Endothelial cell of umbilical vein (primary cell): ENCODE measurements around the gene GRK4. TPM values are rescaled to one million over a fixed set of nuclear protein-coding genes. Genes with fewer than 3 reads are reported as not detected.

Experiments used
- BruUV-seq: library from RNA; stranded (reverse); fragments of 400-500 nt; replicated peaks from 2 replicates; lab custom pipeline; 2021; lab: Mats Ljungman, UMichigan
- CTCF ChIA-PET: fragments of 300-600, 350-600 bp; sonication (Branson Sonifier 250); formaldehyde crosslinking; loops from one replicate; lab custom pipeline; 2021; ENCODE audit warnings: antibody characterized with exemption, inconsistent platforms; lab: Charles Lee
- POLR2A ChIA-PET: fragments of 300-600, 350-600 bp; sonication (Branson Sonifier 250); formaldehyde crosslinking; loops from one replicate; lab custom pipeline; 2021; ENCODE audit warnings: antibody characterized with exemption, inconsistent platforms; lab: Charles Lee
- DNase-seq: peaks from one replicate; pipeline ENCODE4 v3.0.0-alpha.2; 2011; ENCODE audit warnings: low read depth, low spot score
- FAIRE-seq: peaks from 2 replicates; lab custom pipeline; 2011; peaks lifted over from hg19 to GRCh38; lab: Jason Lieb, UNC
- H2AFZ ChIP-seq: 2 replicates; pipeline ENCODE4 v1.6.0; 2012; ENCODE audit warnings: low read depth, low read length, control low read depth, inconsistent platforms
- H3K27ac ChIP-seq: 2 replicates; pipeline ENCODE4 v1.5.1; 2011; ENCODE audit warnings: low read depth, mild to moderate bottlenecking, control low read depth, low read length, moderate library complexity; ENCODE audit not compliant: insufficient read depth
- H3K27me3 ChIP-seq, 2 experiments: 2 replicates each; pipeline versions ENCODE4 v1.6.0 to v1.6.1; 2011; ENCODE audit warnings: low read length in 2 of 2, mixed read lengths in 1 of 2; ENCODE audit not compliant: control insufficient read depth in 2 of 2, insufficient read depth in 2 of 2
- H3K36me3 ChIP-seq, 2 experiments: 2 replicates in 1 of 2; 3 replicates in 1 of 2; pipeline ENCODE4 v1.5.1; 2011; ENCODE audit warnings: low read length in 2 of 2, mild to moderate bottlenecking in 1 of 2, moderate library complexity in 1 of 2; ENCODE audit not compliant: control insufficient read depth in 2 of 2, insufficient read depth in 2 of 2; ENCODE audit errors: extremely low read depth in 1 of 2
- H3K4me1 ChIP-seq: 3 replicates; pipeline ENCODE4 v1.5.1; 2011; ENCODE audit warnings: mild to moderate bottlenecking, low read length; ENCODE audit not compliant: control insufficient read depth, insufficient read depth; ENCODE audit errors: extremely low read depth
- H3K4me2 ChIP-seq: 2 replicates; pipeline ENCODE4 v1.6.1; 2011; ENCODE audit warnings: low read length, control low read depth, mixed read lengths; ENCODE audit not compliant: insufficient read depth
- H3K4me3 ChIP-seq, 3 experiments: fragments of 200-600 bp in 1 of 3; sonication (generic), shearing (Covaris generic) in 1 of 3; replicated peaks in 1 of 3; 2 replicates each; pipeline ENCODE4 v1.5.1; 2011 to 2016; ENCODE audit warnings: control low read depth in 3 of 3, low read length in 3 of 3, mild to moderate bottlenecking in 2 of 3, inconsistent platforms in 1 of 3, low read depth in 1 of 3, moderate library complexity in 1 of 3; ENCODE audit not compliant: insufficient read depth in 1 of 3
- H3K79me2 ChIP-seq: 2 replicates; pipeline ENCODE4 v1.6.0; 2012; ENCODE audit warnings: low read length, inconsistent platforms; ENCODE audit not compliant: control insufficient read depth, insufficient read depth
- H3K9ac ChIP-seq: replicated peaks from 2 replicates; pipeline ENCODE3; 2011; ENCODE audit warnings: low read length, control low read depth; ENCODE audit not compliant: insufficient read depth; ENCODE audit errors: extremely low read depth
- H3K9me1 ChIP-seq: replicated peaks from 3 replicates; pipeline ENCODE4 v1.6.0; 2011; ENCODE audit warnings: mild to moderate bottlenecking, low read length; ENCODE audit not compliant: control insufficient read depth, insufficient read depth; ENCODE audit errors: extremely low read depth
- H3K9me3 ChIP-seq: replicated peaks from 2 replicates; pipeline ENCODE4 v1.5.1; 2012; ENCODE audit warnings: low read length, inconsistent platforms; ENCODE audit not compliant: control insufficient read depth, insufficient read depth
- H4K20me1 ChIP-seq: replicated peaks from 2 replicates; pipeline ENCODE3; 2011; ENCODE audit warnings: mild to moderate bottlenecking, low read length; ENCODE audit not compliant: control insufficient read depth, insufficient read depth; ENCODE audit errors: extremely low read depth
- CTCF ChIP-seq, 2 donors: IDR thresholded peaks; 1 replicate in 1 of 2; 2 replicates in 1 of 2; pipeline ENCODE4 v1.5.1; 2011; ENCODE audit warnings: low read length in 2 of 2, mild to moderate bottlenecking in 2 of 2, moderate library complexity in 2 of 2, control low read depth in 1 of 2, inconsistent platforms in 1 of 2, low read depth in 1 of 2; ENCODE audit not compliant: insufficient read depth in 1 of 2; ENCODE audit errors: extremely low read depth in 1 of 2
- EZH2 ChIP-seq: IDR thresholded peaks from 2 replicates; pipeline ENCODE4 v1.6.1; 2012; ENCODE audit warnings: borderline replicate concordance, low read depth, mild to moderate bottlenecking, moderate library complexity, low read length, inconsistent platforms; ENCODE audit not compliant: severe bottlenecking
- FOS ChIP-seq: IDR thresholded peaks from 2 replicates; pipeline ENCODE4 v1.6.1; 2011; ENCODE audit warnings: mild to moderate bottlenecking, low read length, moderate library complexity, borderline replicate concordance; ENCODE audit not compliant: insufficient read depth
- GATA2 ChIP-seq: IDR thresholded peaks from 2 replicates; pipeline ENCODE4 v1.7.0; 2011; ENCODE audit warnings: low read depth, mild to moderate bottlenecking, moderate library complexity, mixed read lengths, low read length; ENCODE audit not compliant: insufficient read length, insufficient read depth
- JUN ChIP-seq: IDR thresholded peaks from 2 replicates; pipeline ENCODE4 v1.6.1; 2011; ENCODE audit warnings: borderline replicate concordance, low read depth; ENCODE audit not compliant: insufficient read length, insufficient read depth
- MYC ChIP-seq: IDR thresholded peaks from one replicate; pipeline ENCODE4 v1.6.1; 2011; ENCODE audit warnings: mild to moderate bottlenecking, low read depth, low read length
- POLR2A ChIP-seq: IDR thresholded peaks from 2 replicates; pipeline ENCODE4 v1.6.1; 2012; ENCODE audit warnings: low read depth, mild to moderate bottlenecking, control low read depth, low read length
- POLR2AphosphoS5 ChIP-seq: IDR thresholded peaks from 2 replicates; pipeline ENCODE4 v1.6.1; 2012; ENCODE audit warnings: low read depth, mild to moderate bottlenecking, control low read depth, low read length, moderate library complexity; ENCODE audit not compliant: insufficient read depth
- dilution Hi-C: fragments of 300-500 bp; cut with MboI; formaldehyde crosslinking; loops from one replicate; pipeline ENCODE4 v1.15.0; 2019; ENCODE audit warnings: low sequenced_read_pairs; ENCODE audit not compliant: extremely low pct_ligation_motif_present
- intact Hi-C: fragments of 100-400 bp; cut with micrococcal nuclease; formaldehyde crosslinking; loops from one replicate; pipeline ENCODE4 v1.10.0; 2022
- polyA plus RNA-seq, 4 experiments: library from polyadenylated mRNA; depleted of rRNA in 3 of 4; stranded (reverse) in 3 of 4; unstranded in 1 of 4; fragments of >200 nt; gene quantifications; 2 replicates each; pipeline versions ENCODE4 v1.2.1 to v1.2.3, GENCODE V29; 2011 to 2012; ENCODE audit warnings: missing spikeins in 1 of 4
- total RNA-seq: library from RNA; stranded (reverse); gene quantifications from 2 replicates; pipeline ENCODE4 v1.2.3, GENCODE V29; 2021
- TF ChIP-seq, protein P1 (sequence below): IDR thresholded peaks from 2 replicates; pipeline ENCODE4 v1.6.1; 2011; ENCODE audit not compliant: insufficient read depth, insufficient read length

Gene GRK4
- total and polyA plus RNA-seq, 2 donors (not counting 3 experiments of a cell fraction or from before 2014, with no cell fraction given) = 3.1 to 6.3 TPM

GRCh38 chr4:3022651-3023050 lies 59.3 kb downstream of the GRK4 start:
- H3K9ac ChIP-seq = no peak overlapping the region
- H4K20me1 ChIP-seq = no peaks in the 10 kb centered on the region
- H3K9me1 ChIP-seq = no peaks in the 10 kb centered on the region
- H3K4me1 ChIP-seq = no peaks in the 10 kb centered on the region
- no TSS peak for BruUV-seq
- ChIA-PET CTCF (no interaction called here), POLR2A (no interaction called here)
- DNase-seq (no peak), FAIRE-seq (no peak)
- no peak overlapping the region for H3K4me3 ChIP-seq
- H3K27ac ChIP-seq = no peak overlapping the region
- dilution Hi-C loops (no loop called here), intact Hi-C loops (no loop called here)
- no peak overlapping the region for H2AFZ ChIP-seq
- H3K36me3 ChIP-seq = no peaks in the 10 kb centered on the region
- TF ChIP-seq JUN (no peak), POLR2A (no peak), CTCF (IDR thresholded peaks at IDR 0.05; ENCODE audit: extremely low read depth in 1 of 2, insufficient read depth in 1 of 2, low read depth in 1 of 2, low read length in 2 of 2) (no peak)
- TF ChIP-seq, protein P1, sequence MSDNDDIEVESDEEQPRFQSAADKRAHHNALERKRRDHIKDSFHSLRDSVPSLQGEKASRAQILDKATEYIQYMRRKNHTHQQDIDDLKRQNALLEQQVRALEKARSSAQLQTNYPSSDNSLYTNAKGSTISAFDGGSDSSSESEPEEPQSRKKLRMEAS = no peak
- no peaks in the 10 kb centered on the region for H3K9me3 ChIP-seq
- no peaks in the 10 kb centered on the region for H3K79me2 ChIP-seq
- H3K27me3 ChIP-seq = peaks cover 2 to 5% of the 10 kb centered on the region in 2 experiments
- H3K4me2 ChIP-seq = no peak overlapping the region

DNA sequence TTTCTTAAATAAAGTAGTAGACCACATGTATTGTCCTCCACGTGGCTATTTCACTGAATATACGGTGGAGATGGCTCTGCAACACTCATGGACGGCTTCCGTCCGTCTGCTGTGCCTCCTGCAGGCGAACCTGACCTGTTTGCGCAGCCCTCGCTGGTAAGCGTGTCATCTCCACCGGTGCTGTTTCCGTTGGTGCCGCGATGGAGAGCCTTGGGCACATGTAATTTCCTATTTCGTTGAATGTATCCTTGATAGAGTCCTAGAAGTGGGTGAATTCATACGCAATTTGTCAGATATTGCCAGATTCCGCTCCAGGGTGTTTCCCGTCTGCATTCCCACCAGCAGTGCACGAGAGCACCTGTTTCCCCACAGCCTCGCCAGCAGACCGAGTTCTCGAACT lies 62.5 kb downstream of the GRK4 start:
- Histone ChIP-seq H3K4me1 (no peaks in the 10 kb centered on the region), H2AFZ (no peak overlapping the region), H3K36me3 (no peaks in the 10 kb centered on the region), H3K27ac (no peak overlapping the region), H3K27me3 (peaks cover 0 to 4% of the 10 kb centered on the region in 2 experiments), H3K9me1 (no peaks in the 10 kb centered on the region), H3K4me3 (no peak overlapping the region), H4K20me1 (no peaks in the 10 kb centered on the region), H3K9me3 (no peaks in the 10 kb centered on the region), H3K9ac (no peak overlapping the region), H3K79me2 (no peaks in the 10 kb centered on the region), H3K4me2 (no peak overlapping the region)
- no peak for FAIRE-seq
- no peak for DNase-seq
- ChIA-PET CTCF (no interaction called here), POLR2A (no interaction called here)
- dilution Hi-C loops = no loop called here
- no TSS peak for BruUV-seq
- TF ChIP-seq FOS (no peak), CTCF (IDR thresholded peaks at IDR 0.05; ENCODE audit: extremely low read depth in 1 of 2, insufficient read depth in 1 of 2, low read depth in 1 of 2, low read length in 2 of 2) (no peak), EZH2 (no peak), POLR2A (no peak), JUN (no peak), GATA2 (no peak), MYC (no peak), POLR2AphosphoS5 (no peak)
- TF ChIP-seq, protein P1 = no peak
- intact Hi-C loops = no loop called here
